Activated CD4-positive, CD25-positive, alpha-beta regulatory T cell treated with anti-CD3 and anti-CD28 coated beads, Interleukin-2, amount 50 U/mL, for 16 hours (primary cell): Measurements from ENCODE around the gene TUBA4A.
"Not testable (repeated sequence)": the region's sequence is repeated elsewhere in the genome, so short reads cannot be mapped to it uniquely, and the experiment has no call there.

Experiments used
- DNase-seq: peaks from one replicate; pipeline ENCODE4 v3.0.0-alpha.2; 2020; ENCODE audit warnings: low read depth, low spot score

TUBA4A gene

GRCh38 chr2:219253753-219254589 is at the start of gene TUBA4A:
Gene TUBA4A, minus strand, starts transcription at chr2:219253918. Its CDS starts 60 bp downstream, at chr2:219253858.
- DNase-seq, result peak; percentile 81

GRCh38 chr2:219302412-219302968 is 48.8 kb upstream of the TUBA4A start:
- no peak for DNase-seq

- no peak for DNase-seq
These were observed 46.3 kb upstream of the TUBA4A start for GRCh38 chr2:219300022-219300421.

- no peak for DNase-seq
These were observed 45.6 kb upstream of the TUBA4A start for GRCh38 chr2:219299372-219299760.

- DNase-seq, result peak; percentile 73
These were observed 45.1 kb upstream of the TUBA4A start for GRCh38 chr2:219298759-219299371.

GRCh38 chr2:219297766-219298456 is 44.2 kb upstream of the TUBA4A start:
- DNase-seq, result no peak

- no peak for DNase-seq
These were observed 43.1 kb upstream of the TUBA4A start for GRCh38 chr2:219296631-219297391.

GRCh38 chr2:219296142-219296541 is 42.4 kb upstream of the TUBA4A start:
- no peak for DNase-seq

GRCh38 chr2:219294356-219295351 is 40.9 kb upstream of the TUBA4A start:
- peak; percentile 79 for DNase-seq

- DNase-seq, result no peak
These were observed 40.1 kb upstream of the TUBA4A start for GRCh38 chr2:219293736-219294231.

GRCh38 chr2:219292616-219293015 is 38.9 kb upstream of the TUBA4A start:
- DNase-seq, result no peak

- DNase-seq, result no peak
These were observed 38.3 kb upstream of the TUBA4A start for GRCh38 chr2:219291910-219292490.

- DNase-seq, result no peak
These were observed 37.7 kb upstream of the TUBA4A start for GRCh38 chr2:219291394-219291793.

- no peak for DNase-seq
These were observed 36.9 kb upstream of the TUBA4A start for GRCh38 chr2:219290381-219291171.

- DNase-seq, result no peak
These were observed 36.0 kb upstream of the TUBA4A start for GRCh38 chr2:219289537-219290361.

GRCh38 chr2:219289195-219289536 is 35.4 kb upstream of the TUBA4A start:
- no peak for DNase-seq

GRCh38 chr2:219287580-219288265 is 34.0 kb upstream of the TUBA4A start:
- DNase-seq, result no peak

GRCh38 chr2:219287116-219287440 is 33.4 kb upstream of the TUBA4A start:
- DNase-seq, result not testable (repeated sequence)
